NCI-H82 treated with DMSO at 0.1 percent for 48 hours (cell line): ENCODE results near the gene DCXR.

Experiments
- DNase-seq: peaks from one replicate; lab custom pipeline; 2025; ENCODE audit not compliant: unreplicated experiment; lab: John Stamatoyannopoulos, UW

DCXR gene

GRCh38 chr17:82055965-82056728 lies 18.6 kb upstream of the DCXR start:
- no peak for DNase-seq

- no peak for DNase-seq
Measured at GRCh38 chr17:82055023-82055964, 17.8 kb upstream of the DCXR start.

GRCh38 chr17:82054351-82055022 lies 17.0 kb upstream of the DCXR start:
- DNase-seq: no peak

- DNase-seq: no peak
Measured at GRCh38 chr17:82053556-82054263, 16.2 kb upstream of the DCXR start.

GRCh38 chr17:82053130-82053529 lies 15.6 kb upstream of the DCXR start:
- no peak for DNase-seq

GRCh38 chr17:82052638-82053059 lies 15.2 kb upstream of the DCXR start:
- DNase-seq: no peak

GRCh38 chr17:82051776-82052637 lies 14.5 kb upstream of the DCXR start, which contains the start of the genes GPS1 and RFNG:
TSS of gene GPS1 (plus strand) at chr17:82051898. CDS start at chr17:82051932, 34 bp downstream.
TSS of gene RFNG (minus strand) at chr17:82051811. CDS start at chr17:82051766, 45 bp downstream.
- peak; percentile 5 for DNase-seq

- DNase-seq: no peak
Measured at GRCh38 chr17:82050761-82051641, 13.5 kb upstream of the DCXR start.

GRCh38 chr17:82050152-82050760 lies 12.8 kb upstream of the DCXR start:
- no peak for DNase-seq

GRCh38 chr17:82049521-82049971 lies 12.0 kb upstream of the DCXR start:
- DNase-seq: no peak

GRCh38 chr17:82049106-82049505 lies 11.6 kb upstream of the DCXR start:
- DNase-seq: no peak

GRCh38 chr17:82048571-82048971 lies 11.1 kb upstream of the DCXR start:
- DNase-seq: no peak

GRCh38 chr17:82047914-82048570 lies 10.5 kb upstream of the DCXR start:
- no peak for DNase-seq

GRCh38 chr17:82047379-82047778 lies 9.9 kb upstream of the DCXR start:
- no peak for DNase-seq

- DNase-seq: no peak
Measured at GRCh38 chr17:82046903-82047302, 9.4 kb upstream of the DCXR start.

GRCh38 chr17:82045936-82046484 lies 8.5 kb upstream of the DCXR start:
- DNase-seq: no peak

GRCh38 chr17:82043507-82043906 lies 6.0 kb upstream of the DCXR start:
- no peak for DNase-seq
